HG02623 (cell line): Measurements from ENCODE around the gene LBP.
"Not testable (repeated sequence)": the region's sequence is repeated elsewhere in the genome, so short reads cannot be mapped to it uniquely, and the experiment has no call there.

Experiments used
- ATAC-seq: cut with Tn5 transposase; IDR thresholded peaks from one replicate; pipeline ENCODE4 v1.9.1; 2021; ENCODE audit warnings: moderate library complexity; ENCODE audit not compliant: unreplicated experiment

The LBP gene

DNA sequence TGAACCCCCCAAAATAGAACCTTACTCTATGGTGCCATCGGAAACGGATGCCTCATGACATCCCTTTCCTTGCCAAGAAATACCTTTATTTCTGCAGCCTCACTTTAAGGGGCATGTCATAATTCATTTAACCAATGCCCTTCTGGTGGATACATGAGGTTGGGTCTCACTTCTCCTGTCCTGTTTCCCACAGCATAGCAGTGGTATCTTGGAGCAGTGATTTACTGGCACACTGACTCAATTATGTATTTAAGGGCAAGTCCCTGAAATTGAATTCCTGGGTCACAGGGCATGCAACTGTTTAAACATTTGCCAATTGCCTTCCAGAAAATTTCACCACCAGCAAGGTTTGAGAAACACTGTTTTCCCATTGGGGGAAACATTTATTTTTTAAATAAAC lies 639 bp upstream of the LBP start:
- ATAC-seq, result no peak

DNA sequence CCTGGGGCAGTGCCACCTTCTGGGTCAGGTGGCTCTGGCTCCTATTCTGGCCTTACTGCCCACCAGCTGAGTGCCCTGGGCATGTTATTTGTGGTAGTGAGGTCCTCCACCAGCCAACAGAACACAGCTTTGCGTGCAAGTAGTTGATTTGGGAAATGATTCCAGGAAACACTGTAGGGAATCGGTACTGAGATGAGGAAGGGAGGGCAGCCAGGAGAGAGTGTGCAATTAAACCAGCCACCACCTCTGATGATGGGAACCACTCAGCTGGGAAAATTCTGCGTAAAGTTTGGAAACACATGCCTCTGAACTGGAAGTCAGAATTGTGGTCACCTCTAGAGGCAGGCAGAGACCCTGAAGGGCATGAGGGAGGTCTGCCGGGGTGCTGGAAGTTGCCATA lies 459 bp downstream of the LBP start:
- no peak for ATAC-seq

DNA sequence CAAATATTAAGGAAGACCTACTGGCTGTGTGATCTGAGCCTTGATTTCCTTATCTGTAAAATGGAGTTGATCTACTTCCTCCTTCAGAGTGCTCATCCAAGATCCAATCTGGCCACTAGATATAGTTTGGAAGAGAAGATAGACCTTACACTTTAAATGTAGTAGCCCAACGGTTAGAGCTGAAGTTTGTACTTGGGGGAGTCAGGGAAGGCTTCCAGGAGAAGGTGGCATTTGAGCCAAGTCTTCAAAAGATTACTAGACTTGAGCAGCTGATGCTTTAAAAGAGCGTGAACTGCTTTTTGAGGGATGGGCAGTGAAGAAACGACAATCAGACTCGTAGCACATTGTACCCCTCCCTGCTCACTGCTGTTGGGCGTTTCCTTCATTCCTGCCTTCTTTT lies 3.6 kb downstream of the LBP start:
- no peak for ATAC-seq

GRCh38 chr20:38350879-38351775 lies 4.8 kb downstream of the LBP start:
- ATAC-seq, result no peak

DNA sequence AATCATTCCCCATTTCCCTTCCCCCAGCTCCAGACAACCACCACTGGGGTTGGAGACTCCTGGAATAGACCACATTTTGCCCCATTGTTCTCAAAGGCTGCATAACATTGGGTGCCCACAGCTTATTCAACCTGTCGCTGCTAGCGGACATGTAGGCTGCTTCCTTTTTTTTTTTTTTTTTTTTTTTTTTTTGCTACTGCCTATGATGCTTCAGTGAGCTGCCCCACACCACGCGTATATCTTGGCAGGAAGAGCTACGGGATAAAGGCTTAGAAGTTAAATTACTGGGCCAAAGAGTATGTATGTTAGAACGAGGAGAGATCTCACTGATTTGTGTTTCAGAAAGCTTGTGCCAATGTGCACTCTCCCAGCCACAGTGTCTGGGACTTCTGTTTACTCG lies 7.0 kb downstream of the LBP start:
- ATAC-seq, result no peak

GRCh38 chr20:38354227-38354626 lies 7.9 kb downstream of the LBP start:
- no peak for ATAC-seq

- no peak for ATAC-seq
These were observed 9.1 kb downstream of the LBP start for GRCh38 chr20:38355161-38356012.

- no peak for ATAC-seq
These were observed 11.4 kb downstream of the LBP start for GRCh38 chr20:38357653-38358207.

GRCh38 chr20:38358556-38358955 lies 12.3 kb downstream of the LBP start:
- no peak for ATAC-seq

GRCh38 chr20:38363004-38363747 lies 16.9 kb downstream of the LBP start:
- no peak for ATAC-seq

GRCh38 chr20:38369389-38369788 lies 23.1 kb downstream of the LBP start:
- no peak for ATAC-seq

DNA sequence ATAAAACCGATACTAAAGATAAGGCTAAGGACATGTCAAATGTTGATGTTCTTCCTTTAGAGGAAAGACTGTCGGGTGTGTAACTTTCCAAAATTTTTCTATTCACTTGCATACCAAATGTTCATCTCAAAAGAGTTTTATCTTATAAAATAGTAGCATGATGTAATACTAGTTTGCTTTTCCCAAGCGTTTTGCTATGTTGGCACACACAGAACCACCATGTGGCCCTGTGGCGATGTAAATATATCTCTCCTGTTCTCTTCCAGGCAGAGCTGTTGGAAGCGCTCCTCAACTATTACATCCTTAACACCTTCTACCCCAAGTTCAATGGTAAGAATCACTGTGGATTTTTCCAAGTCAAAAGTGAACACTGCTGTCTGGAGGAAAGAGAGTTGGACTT lies 26.5 kb downstream of the LBP start:
- no peak for ATAC-seq

DNA sequence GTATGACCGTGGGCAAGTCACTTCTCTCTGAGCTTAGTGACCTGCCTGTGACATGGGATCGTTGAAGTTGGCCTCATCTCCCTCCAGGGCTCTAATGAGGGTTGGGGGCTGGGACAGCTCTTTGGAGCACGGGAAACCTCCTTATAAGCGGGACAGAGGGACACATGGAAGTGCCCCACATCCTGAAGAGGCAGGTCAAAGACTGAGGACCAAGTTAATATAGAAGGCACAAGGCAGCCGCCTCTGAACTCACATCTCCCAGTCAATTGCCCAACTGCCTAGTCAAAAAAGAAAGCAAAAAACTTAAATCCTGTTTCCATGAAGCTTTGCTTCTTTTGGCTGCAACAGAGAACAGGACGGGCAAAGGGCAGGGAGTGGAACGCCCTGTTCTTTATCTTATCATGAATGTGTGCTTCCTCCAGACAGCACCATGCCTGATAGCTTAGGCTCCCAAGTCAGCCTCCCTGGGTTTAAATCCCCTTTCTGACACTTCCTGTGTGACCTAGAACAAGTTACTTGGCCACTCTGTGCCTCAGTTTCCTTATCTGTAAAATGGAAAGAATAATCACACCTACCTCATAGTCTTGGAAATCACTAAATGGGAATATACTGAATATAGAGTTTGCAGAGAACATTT lies 27.1 kb downstream of the LBP start:
- no peak for ATAC-seq

- ATAC-seq, result no peak
These were observed 27.6 kb downstream of the LBP start for GRCh38 chr20:38373898-38374297.

DNA sequence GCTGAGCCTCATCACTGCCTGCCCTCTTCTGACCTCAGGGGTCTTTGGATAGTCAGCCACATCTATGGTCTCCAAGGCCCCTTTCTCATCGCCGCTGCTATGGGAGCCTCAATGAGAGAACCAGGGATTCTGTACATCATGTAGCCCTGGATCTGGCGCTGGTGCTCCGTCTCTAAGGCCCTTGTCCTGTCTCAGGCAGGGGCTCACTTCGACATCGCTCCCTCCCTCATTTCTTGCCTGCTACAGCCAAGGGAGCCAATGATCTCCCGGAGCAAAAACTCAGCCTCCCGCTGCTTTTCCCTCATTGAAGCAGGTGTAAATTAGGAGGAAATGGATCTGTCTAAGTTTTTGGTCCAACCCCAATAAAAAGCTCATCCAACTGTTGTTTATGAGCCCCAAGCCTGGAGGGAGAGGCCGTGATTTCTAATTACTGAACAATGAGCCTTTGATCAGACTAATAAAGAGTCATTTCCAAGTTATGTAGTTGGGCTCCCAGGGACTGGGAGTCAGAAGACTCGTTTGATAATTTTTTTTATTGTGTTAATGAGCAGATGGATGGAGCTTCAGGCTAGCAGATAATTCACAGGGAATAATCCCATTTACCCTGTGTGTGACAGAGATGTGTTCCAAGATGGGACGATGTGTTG lies 30.9 kb downstream of the LBP start:
- no peak for ATAC-seq

DNA sequence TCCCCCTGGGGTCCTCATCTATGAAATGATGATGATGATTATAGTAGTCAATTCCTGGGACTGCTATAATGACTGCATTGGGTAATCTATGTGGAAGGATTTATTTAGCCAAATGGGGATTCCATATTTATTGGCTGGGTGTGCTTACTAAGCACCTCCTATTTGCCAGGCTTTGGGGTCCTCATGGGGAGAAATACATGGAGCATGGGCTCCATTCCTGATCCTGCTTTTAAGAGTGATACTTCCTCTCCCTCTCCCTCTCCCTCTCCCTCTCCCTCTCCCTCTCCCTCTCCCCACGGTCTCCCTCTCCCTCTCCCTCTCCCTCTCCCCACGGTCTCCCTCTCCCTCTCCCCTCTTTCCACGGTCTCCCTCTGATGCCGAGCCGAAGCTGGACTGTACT lies 31.6 kb downstream of the LBP start:
- not testable (repeated sequence) for ATAC-seq

GRCh38 chr20:38383147-38383546 lies 36.9 kb downstream of the LBP start:
- no peak for ATAC-seq

DNA sequence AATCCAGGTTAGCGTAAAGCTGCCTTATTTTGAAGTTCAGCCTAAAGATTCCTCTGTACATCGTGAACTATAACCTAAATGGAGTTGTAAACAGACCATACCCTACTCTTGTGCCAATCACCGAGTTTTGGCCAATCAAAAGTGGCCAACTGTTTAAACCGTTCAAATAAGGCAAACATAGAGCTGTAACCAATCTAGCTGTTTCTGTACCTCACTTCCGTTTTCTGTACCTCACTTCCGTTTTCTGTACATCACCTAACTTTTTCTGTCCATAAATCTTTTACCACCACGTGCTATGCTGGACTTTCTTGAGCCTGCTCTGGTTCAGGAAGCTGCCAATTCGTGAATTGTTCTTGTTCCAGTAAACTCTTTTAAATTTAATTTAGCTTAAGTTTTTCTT lies 39.7 kb downstream of the LBP start:
- no peak for ATAC-seq

DNA sequence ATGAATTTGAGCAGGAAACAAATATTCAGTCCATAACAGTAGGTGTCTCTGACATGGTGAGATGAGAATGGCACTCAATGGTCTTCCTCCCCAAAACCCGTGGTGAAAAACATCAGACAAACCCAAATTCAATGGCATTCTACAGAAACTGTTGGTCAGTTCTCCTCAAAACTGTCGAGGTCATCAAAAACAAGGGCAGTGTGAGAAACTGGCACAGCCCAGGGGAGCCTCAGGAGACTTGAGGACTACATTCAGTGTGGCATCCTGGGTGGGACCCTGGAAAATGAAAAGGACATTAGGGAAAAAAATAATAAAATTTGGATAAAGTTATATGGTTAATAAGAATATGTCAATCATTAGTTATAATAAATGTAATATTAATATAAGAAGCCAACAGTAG lies 40.6 kb downstream of the LBP start:
- ATAC-seq, result no peak

- ATAC-seq, result no peak
These were observed 41.7 kb downstream of the LBP start for GRCh38 chr20:38387953-38388352.
